Activated CD4-positive, alpha-beta memory T cell treated with anti-CD3 and anti-CD28 coated beads, Interleukin-2, amount 10 ng/mL, durations not matched to agents 7 days and 5 days (primary cell): ENCODE data around the gene DBP. TPM values are rescaled to one million over a fixed set of nuclear protein-coding genes. Genes with fewer than 3 reads are reported as not detected.
"Not testable (repeated sequence)": the region's sequence is repeated elsewhere in the genome, so short reads cannot be mapped to it uniquely, and the experiment has no call there.

Source experiments
- CTCF ChIA-PET: fragments of 350-600 bp; sonication (Branson Sonifier 250); formaldehyde crosslinking; loops from one replicate; lab custom pipeline; 2021; ENCODE audit warnings: antibody characterized with exemption, inconsistent platforms; lab: Charles Lee
- POLR2A ChIA-PET: fragments of 350-600 bp; sonication (Branson Sonifier 250); formaldehyde crosslinking; loops from one replicate; lab custom pipeline; 2021; ENCODE audit warnings: antibody characterized with exemption; lab: Charles Lee
- DNase-seq: peaks from one replicate; pipeline ENCODE4 v3.0.0-alpha.2; 2020
- H3K27ac Mint-ChIP-seq: one replicate; pipeline ENCODE4 v1.8.0; 2021; ENCODE audit warnings: mild to moderate bottlenecking, mixed read lengths
- H3K27me3 Mint-ChIP-seq: one replicate; pipeline ENCODE4 v1.8.0; 2021; ENCODE audit warnings: mixed read lengths
- H3K36me3 Mint-ChIP-seq: one replicate; pipeline ENCODE4 v1.8.0; 2021; ENCODE audit warnings: low read depth, mixed read lengths
- H3K4me1 Mint-ChIP-seq: one replicate; pipeline ENCODE4 v1.8.0; 2021; ENCODE audit warnings: mixed read lengths
- H3K4me3 Mint-ChIP-seq: one replicate; pipeline ENCODE4 v1.8.0; 2021; ENCODE audit warnings: mild to moderate bottlenecking, mixed read lengths
- H3K9me3 Mint-ChIP-seq: one replicate; pipeline ENCODE4 v1.8.0; 2021; ENCODE audit warnings: mixed read lengths
- total RNA-seq, 2 experiments: library from RNA; stranded (reverse); gene quantifications; one replicate each; pipeline ENCODE4 v1.2.3, GENCODE V29; 2021

The DBP gene
- total RNA-seq, 2 experiments from 2014 or later = 18.7 to 19.1 TPM

DNA sequence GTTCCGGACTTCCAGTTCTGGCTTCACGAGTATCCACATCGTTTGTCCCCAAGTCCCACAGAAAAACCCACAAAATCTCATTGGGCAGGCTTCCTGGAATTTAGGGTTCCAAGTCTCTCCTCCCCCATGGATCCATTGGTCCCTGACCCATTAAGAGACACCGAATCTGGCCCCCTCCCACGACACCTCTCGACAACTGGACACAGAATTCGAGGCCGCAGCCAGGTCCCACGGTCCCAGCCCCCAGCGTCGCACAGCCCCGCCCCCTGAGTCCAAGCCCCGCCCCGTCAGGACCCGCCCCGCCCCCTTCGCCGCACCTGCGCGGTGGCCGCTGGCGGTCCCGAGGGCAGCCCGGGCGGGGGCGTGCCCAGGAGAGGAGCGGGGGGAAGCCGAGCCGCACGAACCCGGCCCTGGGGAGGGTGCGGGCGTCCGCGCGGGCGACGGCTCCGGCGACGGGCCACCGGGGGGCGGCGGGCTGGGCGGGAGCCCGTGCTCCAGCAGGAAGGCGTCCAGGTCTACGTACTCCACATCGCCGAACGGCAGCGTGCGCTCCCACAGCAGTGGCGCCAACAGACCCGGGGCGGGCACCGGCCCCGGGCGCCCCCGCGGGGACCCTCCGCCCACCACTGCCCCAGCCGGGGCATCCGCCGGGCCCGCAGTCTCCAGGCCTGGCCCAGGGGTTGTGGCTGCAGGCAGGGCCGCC is 1.8 kb downstream of the DBP start:
- peaks cover 54% of the 10 kb centered on the region for H3K4me1 Mint-ChIP-seq
- peak overlapping the region; percentile 85 for H3K4me3 Mint-ChIP-seq
- no peaks in the 10 kb centered on the region for H3K27me3 Mint-ChIP-seq
- H3K9me3 Mint-ChIP-seq = no peaks in the 10 kb centered on the region
- DNase-seq = peak; percentile 79
- H3K36me3 Mint-ChIP-seq = peaks cover under 1% of the 10 kb centered on the region
- peak overlapping the region; percentile 84 for H3K27ac Mint-ChIP-seq
- ChIA-PET CTCF (no interaction called here), POLR2A (interaction anchor here (3.1 to 4.7 kb wide), 2 partner anchors 12 to 17 kb away, joined by 15 to 47 read pairs; partner anchors contain the start of genes RPL18 and SPHK2)

- no peaks in the 10 kb centered on the region for H3K27me3 Mint-ChIP-seq
- H3K36me3 Mint-ChIP-seq = peaks cover 4% of the 10 kb centered on the region
- ChIA-PET POLR2A (interaction anchor here (0.6 to 4.7 kb wide), 5 partner anchors 9 to 17 kb away, joined by 3 to 47 read pairs (median 4); partner anchors contain the start of genes CA11, RPL18 and SPHK2), CTCF (interaction anchor here (0.6 to 2.0 kb wide), 5 partner anchors 11 to 76 kb away, joined by 3 to 11 read pairs (median 3); partner anchors contain the start of genes CA11, RPL18 and SPHK2)
- peak overlapping the region; percentile 70 for H3K4me3 Mint-ChIP-seq
- H3K9me3 Mint-ChIP-seq = no peaks in the 10 kb centered on the region
- H3K27ac Mint-ChIP-seq = peak overlapping the region; percentile 84
- DNase-seq = peak; percentile 93
- peaks cover 53% of the 10 kb centered on the region for H3K4me1 Mint-ChIP-seq
Observed at GRCh38 chr19:48634424-48635262, 2.5 kb downstream of the DBP start.

GRCh38 chr19:48634036-48634342 is 3.2 kb downstream of the DBP start:
- no peaks in the 10 kb centered on the region for H3K27me3 Mint-ChIP-seq
- peaks cover 49% of the 10 kb centered on the region for H3K4me1 Mint-ChIP-seq
- peak overlapping the region; percentile 70 for H3K4me3 Mint-ChIP-seq
- no peaks in the 10 kb centered on the region for H3K9me3 Mint-ChIP-seq
- POLR2A ChIA-PET = interaction anchor here (0.6 to 4.7 kb wide), 5 partner anchors 9 to 16 kb away, joined by 3 to 47 read pairs (median 4); partner anchors contain the start of genes CA11, RPL18 and SPHK2
- no peak for DNase-seq
- CTCF ChIA-PET = interaction anchor here (0.7 to 2.0 kb wide), 4 partner anchors 10 to 15 kb away, joined by 3 to 11 read pairs (median 6); partner anchors contain the start of genes CA11, RPL18 and SPHK2
- peaks cover 4% of the 10 kb centered on the region for H3K36me3 Mint-ChIP-seq
- peak overlapping the region; percentile 84 for H3K27ac Mint-ChIP-seq

GRCh38 chr19:48633148-48634035 is 3.8 kb downstream of the DBP start:
- ChIA-PET CTCF (interaction anchor here (0.7 to 2.0 kb wide), 4 partner anchors 9 to 14 kb away, joined by 3 to 11 read pairs (median 6); partner anchors contain the start of genes CA11, RPL18 and SPHK2), POLR2A (interaction anchor here (0.6 to 4.7 kb wide), 6 partner anchors 8 to 15 kb away, joined by 3 to 47 read pairs (median 4); partner anchors contain the start of genes CA11, RPL18 and SPHK2)
- H3K9me3 Mint-ChIP-seq = no peaks in the 10 kb centered on the region
- peaks cover 45% of the 10 kb centered on the region for H3K4me1 Mint-ChIP-seq
- H3K27me3 Mint-ChIP-seq = no peaks in the 10 kb centered on the region
- no peak for DNase-seq
- peaks cover 4% of the 10 kb centered on the region for H3K36me3 Mint-ChIP-seq
- H3K4me3 Mint-ChIP-seq = no peak overlapping the region
- H3K27ac Mint-ChIP-seq = peak overlapping the region; percentile 84

- Mint-ChIP-seq H3K27ac (peak overlapping the region; percentile 35), H3K36me3 (peaks cover 4% of the 10 kb centered on the region)
- no peak for DNase-seq
Observed at GRCh38 chr19:48632692-48633147, 4.5 kb downstream of the DBP start.

GRCh38 chr19:48632286-48632685 is 4.9 kb downstream of the DBP start:
- H3K9me3 Mint-ChIP-seq, H3K4me3 Mint-ChIP-seq, H3K36me3 Mint-ChIP-seq, DNase-seq, H3K27ac Mint-ChIP-seq, H3K27me3 Mint-ChIP-seq: not testable (repeated sequence)
- ChIA-PET CTCF (interaction anchor here (0.6 kb wide), 1 partner anchor 146 kb away, joined by 3 read pairs; no protein-coding TSS in a partner anchor), POLR2A (interaction anchor here (1.1 to 4.7 kb wide), 3 partner anchors 8 to 14 kb away, joined by 5 to 47 read pairs (median 15); partner anchors contain the start of genes RPL18 and SPHK2)
- H3K4me1 Mint-ChIP-seq = peaks cover 42% of the 10 kb centered on the region

More at GRCh38 chr19:48632692-48633147, 4.5 kb downstream of the DBP start:
- POLR2A ChIA-PET = interaction anchor here (1.1 to 4.7 kb wide), 3 partner anchors 9 to 15 kb away, joined by 5 to 47 read pairs (median 15); partner anchors contain the start of genes RPL18 and SPHK2
- CTCF ChIA-PET = interaction anchor here (0.6 to 2.0 kb wide), 2 partner anchors 9 to 146 kb away, joined by 3 to 11 read pairs; no protein-coding TSS in a partner anchor
- Mint-ChIP-seq H3K4me3 (no peak overlapping the region), H3K9me3 (no peaks in the 10 kb centered on the region), H3K27me3 (no peaks in the 10 kb centered on the region), H3K4me1 (peaks cover 39% of the 10 kb centered on the region)

DNA sequence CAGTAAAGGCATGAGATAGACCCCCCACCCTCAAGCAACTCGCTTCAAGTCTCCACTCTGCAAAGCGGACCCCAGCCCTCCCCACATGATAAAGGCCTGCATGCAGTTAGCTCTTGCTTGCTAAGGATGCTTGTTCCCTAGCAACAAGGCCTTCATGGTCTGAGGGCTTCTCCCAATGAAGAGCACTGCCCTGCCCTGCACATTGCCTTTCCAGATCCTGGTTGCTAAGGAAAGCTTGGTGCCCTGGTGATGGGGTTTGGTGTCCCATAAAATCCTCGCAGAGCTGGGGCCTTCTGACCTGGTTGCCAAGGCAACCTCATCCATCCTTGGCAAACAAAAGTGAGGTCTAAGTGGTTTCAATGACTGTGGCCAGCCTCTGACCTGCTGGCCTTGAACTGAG is 6.0 kb downstream of the DBP start:
- no peak for DNase-seq
- Mint-ChIP-seq H3K9me3 (no peaks in the 10 kb centered on the region), H3K27ac (peak overlapping the region; percentile 29), H3K4me1 (peaks cover 50% of the 10 kb centered on the region), H3K36me3 (peaks cover 7% of the 10 kb centered on the region), H3K27me3 (no peaks in the 10 kb centered on the region), H3K4me3 (no peak overlapping the region)
- ChIA-PET POLR2A (interaction anchor here (4.7 kb wide), 1 partner anchor 13 kb away, joined by 47 read pairs; the partner anchor contains the start of genes RPL18 and SPHK2), CTCF (no interaction called here)

- Mint-ChIP-seq H3K27me3 (no peaks in the 10 kb centered on the region), H3K4me1 (peaks cover 47% of the 10 kb centered on the region), H3K27ac (no peak overlapping the region), H3K36me3 (peaks cover 7% of the 10 kb centered on the region), H3K4me3 (no peak overlapping the region), H3K9me3 (no peaks in the 10 kb centered on the region)
- no peak for DNase-seq
- ChIA-PET POLR2A (interaction anchor here (0.7 to 4.7 kb wide), 3 partner anchors 10 to 15 kb away, joined by 3 to 47 read pairs (median 3); partner anchors contain the start of genes RPL18 and SPHK2), CTCF (no interaction called here)
Observed at GRCh38 chr19:48630296-48631063, 6.7 kb downstream of the DBP start.

GRCh38 chr19:48629599-48630295 is 7.4 kb downstream of the DBP start:
- no peak for DNase-seq
- H3K4me1 Mint-ChIP-seq = peaks cover 48% of the 10 kb centered on the region
- no peaks in the 10 kb centered on the region for H3K9me3 Mint-ChIP-seq
- CTCF ChIA-PET = no interaction called here
- no peak overlapping the region for H3K27ac Mint-ChIP-seq
- peaks cover 7% of the 10 kb centered on the region for H3K36me3 Mint-ChIP-seq
- no peaks in the 10 kb centered on the region for H3K27me3 Mint-ChIP-seq
- POLR2A ChIA-PET = interaction anchor here (0.7 kb wide), 2 partner anchors 9 to 16 kb away, joined by 3 read pairs; no protein-coding TSS in a partner anchor
- H3K4me3 Mint-ChIP-seq = no peak overlapping the region

GRCh38 chr19:48629297-48629598 is 7.9 kb downstream of the DBP start:
- no peak for DNase-seq
- H3K27ac Mint-ChIP-seq = no peak overlapping the region
- H3K4me3 Mint-ChIP-seq = no peak overlapping the region
- CTCF ChIA-PET = no interaction called here
- H3K9me3 Mint-ChIP-seq = no peaks in the 10 kb centered on the region
- H3K27me3 Mint-ChIP-seq = no peaks in the 10 kb centered on the region
- H3K4me1 Mint-ChIP-seq = peaks cover 47% of the 10 kb centered on the region
- H3K36me3 Mint-ChIP-seq = peaks cover 7% of the 10 kb centered on the region
- POLR2A ChIA-PET = no interaction called here
